SK-N-SH treated with all-trans-retinoic acid at 6 μM for 48 hours (cell line): ENCODE measurements around the gene MED27.

Experiments
- ATAC-seq: fragments of 200-7000 bp; cut with Tn5 transposase; 3 replicates; pipeline ENCODE4 v1.9.1; 2020; ENCODE audit warnings: mild to moderate bottlenecking, moderate library complexity
- ARNTL ChIP-seq: fragments of 450-650 bp; formaldehyde crosslinking; IDR thresholded peaks from 2 replicates; pipeline ENCODE4 v1.5.0; 2020; ENCODE audit warnings: low read depth, mild to moderate bottlenecking, moderate library complexity, borderline replicate concordance
- BACH2 ChIP-seq: fragments of 250-450 bp; sonication (Bioruptor Pico); IDR thresholded peaks from 2 replicates; pipeline ENCODE4 v1.9.0; 2021; ENCODE audit warnings: mild to moderate bottlenecking, borderline replicate concordance
- CREB5 ChIP-seq: fragments of 250-450 bp; sonication (Bioruptor Pico); IDR thresholded peaks from 2 replicates; pipeline ENCODE4 v1.5.1; 2020; ENCODE audit warnings: low read depth, mild to moderate bottlenecking, moderate library complexity
- CSDC2 ChIP-seq: fragments of 250-450 bp; sonication (Bioruptor Pico); IDR thresholded peaks from 2 replicates; pipeline ENCODE4 v1.5.0; 2020; ENCODE audit warnings: mild to moderate bottlenecking, moderate library complexity
- CSRNP3 ChIP-seq: fragments of 250-450 bp; sonication (Bioruptor Pico); IDR thresholded peaks from 2 replicates; pipeline ENCODE4 v1.5.1; 2021; ENCODE audit warnings: mild to moderate bottlenecking, moderate library complexity
- ESRRG ChIP-seq: fragments of 250-450 bp; sonication (Bioruptor Pico); IDR thresholded peaks from 2 replicates; pipeline ENCODE4 v1.6.1; 2021; ENCODE audit warnings: mild to moderate bottlenecking
- ISL1 ChIP-seq: fragments of 250-450 bp; sonication (Bioruptor Pico); IDR thresholded peaks from 2 replicates; pipeline ENCODE4 v2.1.2; 2022; ENCODE audit warnings: mild to moderate bottlenecking, moderate library complexity
- PATZ1 ChIP-seq: fragments of 250-450 bp; sonication (Bioruptor Pico); IDR thresholded peaks from 2 replicates; pipeline ENCODE4 v1.8.0; 2020; ENCODE audit warnings: mild to moderate bottlenecking, moderate library complexity, borderline replicate concordance
- PPARA ChIP-seq: fragments of 250-450 bp; sonication (Bioruptor Pico); IDR thresholded peaks from 2 replicates; pipeline ENCODE4 v1.5.0; 2020; ENCODE audit warnings: mild to moderate bottlenecking, borderline replicate concordance
- RARB ChIP-seq: fragments of 250-450 bp; sonication (Bioruptor Pico); IDR thresholded peaks from 2 replicates; pipeline ENCODE4 v1.8.0; 2021; ENCODE audit warnings: mild to moderate bottlenecking, moderate library complexity
- SNAI2 ChIP-seq: fragments of 250-450 bp; sonication (Bioruptor Pico); IDR thresholded peaks from 2 replicates; pipeline ENCODE4 v1.5.0; 2020; ENCODE audit warnings: mild to moderate bottlenecking, moderate library complexity
- TCF4 ChIP-seq: fragments of 250-450 bp; sonication (Bioruptor Pico); IDR thresholded peaks from 2 replicates; pipeline ENCODE4 v1.8.0; 2021; ENCODE audit warnings: mild to moderate bottlenecking, moderate library complexity, borderline replicate concordance
- TOX ChIP-seq: fragments of 250-450 bp; sonication (Bioruptor Pico); IDR thresholded peaks from 2 replicates; pipeline ENCODE4 v1.8.0; 2021; ENCODE audit warnings: mild to moderate bottlenecking, moderate library complexity, borderline replicate concordance
- TSHZ2 ChIP-seq: fragments of 250-450 bp; sonication (Bioruptor Pico); IDR thresholded peaks from 2 replicates; pipeline ENCODE4 v1.5.0; 2020; ENCODE audit warnings: mild to moderate bottlenecking, moderate library complexity
- ZFP3 ChIP-seq: fragments of 250-450 bp; sonication (Bioruptor Pico); IDR thresholded peaks from 2 replicates; pipeline ENCODE4 v1.5.0; 2020; ENCODE audit warnings: mild to moderate bottlenecking, moderate library complexity
- ZNF565 ChIP-seq: fragments of 450-650 bp; formaldehyde crosslinking; conservative IDR thresholded peaks from 2 replicates; pipeline ENCODE4 v1.5.0; 2020; ENCODE audit warnings: low read depth, mild to moderate bottlenecking, moderate library complexity
- ZNF70 ChIP-seq: fragments of 450-650 bp; formaldehyde crosslinking; IDR thresholded peaks from 2 replicates; pipeline ENCODE4 v1.5.0; 2020; ENCODE audit warnings: mild to moderate bottlenecking, moderate library complexity
- ZNF8 ChIP-seq: fragments of 450-650 bp; formaldehyde crosslinking; IDR thresholded peaks from 2 replicates; pipeline ENCODE4 v1.5.0; 2020; ENCODE audit warnings: mild to moderate bottlenecking, moderate library complexity
- TF ChIP-seq, protein P1 (sequence below): fragments of 250-450 bp; sonication (Bioruptor Pico); IDR thresholded peaks from 2 replicates; pipeline ENCODE4 v1.8.0; 2021; ENCODE audit warnings: low read depth, mild to moderate bottlenecking, moderate library complexity, borderline replicate concordance

MED27 gene

DNA sequence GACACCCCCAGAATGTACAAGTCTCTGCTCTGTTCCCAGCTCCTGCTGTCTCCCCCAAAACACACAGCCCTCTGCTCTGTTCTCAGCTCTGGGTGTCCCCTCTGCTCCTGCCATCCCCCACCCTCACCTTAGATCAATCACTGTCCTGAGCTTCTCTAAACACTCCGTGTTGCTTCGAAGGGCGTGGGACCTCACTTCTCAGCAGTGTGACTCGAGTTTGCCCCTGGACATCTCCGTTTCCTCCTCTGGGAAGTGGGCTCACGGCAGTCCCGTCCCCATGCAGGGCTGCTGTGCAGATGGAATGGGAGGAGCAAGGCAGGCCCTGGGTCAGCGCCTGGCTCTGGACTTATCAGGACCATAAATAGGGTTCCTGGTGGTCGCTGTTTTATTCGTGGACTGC is 241.8 kb downstream of the MED27 start (continued):
- TF ChIP-seq, protein P1, sequence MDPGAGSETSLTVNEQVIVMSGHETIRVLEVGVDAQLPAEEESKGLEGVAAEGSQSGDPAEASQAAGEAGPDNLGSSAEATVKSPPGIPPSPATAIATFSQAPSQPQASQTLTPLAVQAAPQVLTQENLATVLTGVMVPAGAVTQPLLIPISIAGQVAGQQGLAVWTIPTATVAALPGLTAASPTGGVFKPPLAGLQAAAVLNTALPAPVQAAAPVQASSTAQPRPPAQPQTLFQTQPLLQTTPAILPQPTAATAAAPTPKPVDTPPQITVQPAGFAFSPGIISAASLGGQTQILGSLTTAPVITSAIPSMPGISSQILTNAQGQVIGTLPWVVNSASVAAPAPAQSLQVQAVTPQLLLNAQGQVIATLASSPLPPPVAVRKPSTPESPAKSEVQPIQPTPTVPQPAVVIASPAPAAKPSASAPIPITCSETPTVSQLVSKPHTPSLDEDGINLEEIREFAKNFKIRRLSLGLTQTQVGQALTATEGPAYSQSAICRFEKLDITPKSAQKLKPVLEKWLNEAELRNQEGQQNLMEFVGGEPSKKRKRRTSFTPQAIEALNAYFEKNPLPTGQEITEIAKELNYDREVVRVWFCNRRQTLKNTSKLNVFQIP = no peak
- no peak for TF ChIP-seq ZFP3 (CRISPR knock-in tag)
- TF ChIP-seq TCF4 (CRISPR knock-in tag) = no peak

GRCh38 chr9:131837316-131837715 is 242.4 kb downstream of the MED27 start:
- ATAC-seq = peak; percentile 69
- TF ChIP-seq ZNF565 (CRISPR knock-in tag) (no peak), ZNF70 (CRISPR knock-in tag) (no peak), ESRRG (no peak), BACH2 (no peak), PPARA (CRISPR knock-in tag) (no peak), ZNF8 (no peak), TCF4 (CRISPR knock-in tag) (no peak), PATZ1 (CRISPR knock-in tag) (no peak), SNAI2 (CRISPR knock-in tag) (no peak), RARB (no peak), ARNTL (CRISPR knock-in tag) (no peak), CREB5 (no peak), CSRNP3 (CRISPR knock-in tag) (no peak), TOX (CRISPR knock-in tag) (no peak), TSHZ2 (CRISPR knock-in tag) (no peak), ISL1 (no peak)
- TF ChIP-seq, protein P1 = no peak

DNA sequence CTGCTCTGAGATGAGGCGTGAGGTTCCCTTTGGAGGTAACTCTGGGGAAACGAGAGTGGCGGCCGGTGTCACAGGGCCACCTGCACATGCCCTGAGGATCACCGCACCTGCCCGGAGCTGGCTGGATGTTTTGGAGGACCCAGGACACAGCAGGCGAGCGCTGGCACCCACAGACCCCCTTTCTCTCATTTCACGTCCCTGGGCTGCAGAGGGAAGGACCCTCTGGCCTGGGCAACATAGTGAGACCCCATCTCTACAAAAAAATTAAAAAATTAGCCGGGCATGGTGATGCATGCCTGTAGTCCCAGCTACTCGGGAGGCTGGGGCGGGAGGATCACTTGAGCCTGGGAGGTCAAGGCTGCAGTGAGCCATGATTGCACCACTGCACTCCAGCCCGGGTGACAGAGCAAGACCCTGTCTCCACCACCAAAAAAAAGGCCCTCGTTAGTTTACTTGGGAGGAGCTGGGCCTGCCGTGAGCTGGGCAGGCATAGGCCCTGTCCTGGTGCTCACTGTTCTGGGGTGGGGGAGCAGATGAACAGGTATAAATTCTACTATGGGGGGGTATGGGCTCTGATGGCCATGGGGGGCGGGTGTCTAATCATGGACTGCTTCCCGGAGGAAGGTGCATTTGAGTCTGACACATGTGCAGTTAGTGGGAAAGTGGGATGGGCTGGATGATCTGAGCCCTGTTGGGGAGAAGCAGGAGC is 242.9 kb downstream of the MED27 start:
- no peak for ATAC-seq
- TF ChIP-seq CSRNP3 (CRISPR knock-in tag) = no peak
- no peak for TF ChIP-seq CSDC2 (CRISPR knock-in tag)
- TF ChIP-seq ZNF8 = no peak
- TF ChIP-seq RARB = no peak
- no peak for TF ChIP-seq TCF4 (CRISPR knock-in tag)
- no peak for TF ChIP-seq ZNF565 (CRISPR knock-in tag)
- TF ChIP-seq ZNF70 (CRISPR knock-in tag) = no peak
- TF ChIP-seq BACH2 = no peak
- TF ChIP-seq, protein P1 = no peak
- no peak for TF ChIP-seq ESRRG
- no peak for TF ChIP-seq CREB5
- no peak for TF ChIP-seq SNAI2 (CRISPR knock-in tag)
- no peak for TF ChIP-seq ISL1
